ENCODE data around the gene ARHGEF35. TPM values are rescaled to one million over a fixed set of nuclear protein-coding genes. Genes with fewer than 3 reads are reported as not detected.
"Not testable (repeated sequence)": the region's sequence is repeated elsewhere in the genome, so short reads cannot be mapped to it uniquely, and the experiment has no call there.

ARHGEF35 gene
- total and polyA plus RNA-seq, 2 of the 13 experiments (the other 11 are each of a cell fraction or from before 2014, with no cell fraction given) = 0.18 TPM; not detected in 1

DNA sequence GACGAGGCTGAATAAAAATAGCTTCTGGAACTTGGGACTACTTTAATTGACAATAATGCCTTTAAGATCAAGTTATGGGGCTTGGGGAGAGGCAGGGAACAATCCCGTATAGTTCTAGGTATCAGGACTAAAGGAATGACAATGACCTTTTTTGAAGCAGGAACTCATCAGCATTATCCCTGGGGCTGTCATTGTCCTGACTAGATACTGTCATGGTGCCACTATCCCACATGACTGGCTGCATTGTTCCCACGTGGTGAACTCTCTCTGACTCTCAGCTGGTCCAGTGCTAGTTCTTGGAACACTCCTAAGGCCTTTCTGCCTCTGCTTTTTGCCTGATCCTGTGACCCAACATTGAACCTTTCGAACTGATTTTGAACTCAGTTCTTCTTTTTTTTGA is 3.3 kb upstream of the ARHGEF35 start:
- H3K79me2 ChIP-seq (ENCODE audit: insufficient read depth, low read length); BruUV-seq (replicated peaks); CTCF ChIA-PET (ENCODE audit: low intra/inter-chr PET ratio, low total read pairs); ATAC-seq; intact Hi-C loops (cut with micrococcal nuclease; ENCODE audit: unreplicated experiment); DNase-seq (ENCODE audit: low spot score); H3K4me1 ChIP-seq (ENCODE audit: insufficient read depth, low read length); H3K9me3 ChIP-seq (ENCODE audit: low read length); H3K4me2 ChIP-seq (ENCODE audit: low read depth, low read length); H3K27me3 ChIP-seq (ENCODE audit: control insufficient read depth in 1 of 2, insufficient read depth in 2 of 2, low read length in 2 of 2); in situ Hi-C loops (cut with HindIII; ENCODE audit: extremely low pct_ligation_motif_present, low pct_unique_long_range_greater_than_20kb); H4K20me1 ChIP-seq (ENCODE audit: insufficient read depth, low read length); H3K4me3 ChIP-seq (replicated peaks in 1 of 3; ENCODE audit: insufficient read depth in 1 of 3, low read depth in 2 of 3, low read length in 3 of 3); H3K9ac ChIP-seq (ENCODE audit: insufficient read depth, low read depth, low read length); H3K36me3 ChIP-seq (replicated peaks in 1 of 2; ENCODE audit: control insufficient read depth in 1 of 2, insufficient read depth in 2 of 2, low read length in 2 of 2); POLR2A ChIA-PET; H3K27ac ChIP-seq (ENCODE audit: extremely low read length, insufficient read depth, low read length); FAIRE-seq; H2AFZ ChIP-seq (ENCODE audit: low read length): not testable (repeated sequence)
- WGBS (ENCODE audit: low lambda C conversion rate) = 6% methylated on average over 3 of the region's 4 CpGs

- ATAC-seq; CTCF ChIA-PET (ENCODE audit: low intra/inter-chr PET ratio, low total read pairs); H3K9me3 ChIP-seq (ENCODE audit: low read length); POLR2A ChIA-PET; in situ Hi-C loops (cut with HindIII; ENCODE audit: extremely low pct_ligation_motif_present, low pct_unique_long_range_greater_than_20kb); H3K27ac ChIP-seq (ENCODE audit: extremely low read length, insufficient read depth, low read length); H2AFZ ChIP-seq (ENCODE audit: low read length); H3K9ac ChIP-seq (ENCODE audit: insufficient read depth, low read depth, low read length); H3K4me3 ChIP-seq (replicated peaks in 1 of 3; ENCODE audit: insufficient read depth in 1 of 3, low read depth in 2 of 3, low read length in 3 of 3); BruUV-seq (replicated peaks); DNase-seq (ENCODE audit: low spot score); H3K27me3 ChIP-seq (ENCODE audit: control insufficient read depth in 1 of 2, insufficient read depth in 2 of 2, low read length in 2 of 2); H3K4me1 ChIP-seq (ENCODE audit: insufficient read depth, low read length); H3K4me2 ChIP-seq (ENCODE audit: low read depth, low read length); FAIRE-seq; H4K20me1 ChIP-seq (ENCODE audit: insufficient read depth, low read length); H3K36me3 ChIP-seq (replicated peaks in 1 of 2; ENCODE audit: control insufficient read depth in 1 of 2, insufficient read depth in 2 of 2, low read length in 2 of 2); H3K79me2 ChIP-seq (ENCODE audit: insufficient read depth, low read length); intact Hi-C loops (cut with micrococcal nuclease; ENCODE audit: unreplicated experiment): not testable (repeated sequence)
- no CpG with 5 or more reads among the region's 6 CpGs for WGBS (ENCODE audit: low lambda C conversion rate)
Measured at GRCh38 chr7:144194453-144194852, 1.2 kb downstream of the ARHGEF35 start.

DNA sequence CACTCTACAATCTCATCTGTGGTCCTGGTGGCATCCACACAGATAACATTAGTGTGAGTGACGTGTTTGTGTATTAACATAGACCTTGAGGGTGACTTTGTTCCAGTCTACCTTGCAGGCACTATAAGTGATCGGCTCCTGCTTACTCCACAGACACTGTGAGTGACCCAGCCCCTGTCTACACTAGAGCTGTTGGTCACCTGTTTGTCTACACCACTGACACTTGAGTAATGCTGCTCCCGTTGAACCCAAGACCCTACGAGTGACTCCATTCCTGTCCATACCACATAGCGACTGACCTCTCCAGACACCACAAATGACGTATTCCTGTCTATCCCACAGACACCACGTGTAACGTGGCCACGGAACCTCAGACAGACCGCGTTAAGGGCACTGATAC is 1.9 kb downstream of the ARHGEF35 start:
- BruUV-seq (replicated peaks); H4K20me1 ChIP-seq (ENCODE audit: insufficient read depth, low read length); H2AFZ ChIP-seq (ENCODE audit: low read length); H3K27ac ChIP-seq (ENCODE audit: extremely low read length, insufficient read depth, low read length); H3K4me1 ChIP-seq (ENCODE audit: insufficient read depth, low read length); H3K4me2 ChIP-seq (ENCODE audit: low read depth, low read length); H3K27me3 ChIP-seq (ENCODE audit: control insufficient read depth in 1 of 2, insufficient read depth in 2 of 2, low read length in 2 of 2); H3K9ac ChIP-seq (ENCODE audit: insufficient read depth, low read depth, low read length); CTCF ChIA-PET (ENCODE audit: low intra/inter-chr PET ratio, low total read pairs); H3K79me2 ChIP-seq (ENCODE audit: insufficient read depth, low read length); in situ Hi-C loops (cut with HindIII; ENCODE audit: extremely low pct_ligation_motif_present, low pct_unique_long_range_greater_than_20kb); intact Hi-C loops (cut with micrococcal nuclease; ENCODE audit: unreplicated experiment); DNase-seq (ENCODE audit: low spot score); ATAC-seq; H3K9me3 ChIP-seq (ENCODE audit: low read length); H3K4me3 ChIP-seq (replicated peaks in 1 of 3; ENCODE audit: insufficient read depth in 1 of 3, low read depth in 2 of 3, low read length in 3 of 3); H3K36me3 ChIP-seq (replicated peaks in 1 of 2; ENCODE audit: control insufficient read depth in 1 of 2, insufficient read depth in 2 of 2, low read length in 2 of 2); POLR2A ChIA-PET; FAIRE-seq: not testable (repeated sequence)
- WGBS (ENCODE audit: low lambda C conversion rate) = no CpG with 5 or more reads among the region's 11 CpGs

- H3K4me3 ChIP-seq (replicated peaks in 1 of 3; ENCODE audit: insufficient read depth in 1 of 3, low read depth in 2 of 3, low read length in 3 of 3); POLR2A ChIA-PET; intact Hi-C loops (cut with micrococcal nuclease; ENCODE audit: unreplicated experiment); BruUV-seq (replicated peaks); ATAC-seq; H3K4me1 ChIP-seq (ENCODE audit: insufficient read depth, low read length); H4K20me1 ChIP-seq (ENCODE audit: insufficient read depth, low read length); H3K36me3 ChIP-seq (replicated peaks in 1 of 2; ENCODE audit: control insufficient read depth in 1 of 2, insufficient read depth in 2 of 2, low read length in 2 of 2); in situ Hi-C loops (cut with HindIII; ENCODE audit: extremely low pct_ligation_motif_present, low pct_unique_long_range_greater_than_20kb); DNase-seq (ENCODE audit: low spot score); H3K27ac ChIP-seq (ENCODE audit: extremely low read length, insufficient read depth, low read length); FAIRE-seq; CTCF ChIA-PET (ENCODE audit: low intra/inter-chr PET ratio, low total read pairs); H3K27me3 ChIP-seq (ENCODE audit: control insufficient read depth in 1 of 2, insufficient read depth in 2 of 2, low read length in 2 of 2); H2AFZ ChIP-seq (ENCODE audit: low read length); H3K4me2 ChIP-seq (ENCODE audit: low read depth, low read length); H3K9me3 ChIP-seq (ENCODE audit: low read length); H3K79me2 ChIP-seq (ENCODE audit: insufficient read depth, low read length); H3K9ac ChIP-seq (ENCODE audit: insufficient read depth, low read depth, low read length): not testable (repeated sequence)
- no CpG with 5 or more reads among the region's 3 CpGs for WGBS (ENCODE audit: low lambda C conversion rate)
Measured at GRCh38 chr7:144188578-144189171, 7.0 kb downstream of the ARHGEF35 start.
